NOMO-1 treated with dmso at 0.1 percent for 144 hours (cell line): Measurements from ENCODE around the gene GZF1.

ENCODE experiments used
- DNase-seq: peaks from one replicate; lab custom pipeline; 2025; ENCODE audit not compliant: unreplicated experiment; lab: John Stamatoyannopoulos, UW

Gene GZF1

DNA sequence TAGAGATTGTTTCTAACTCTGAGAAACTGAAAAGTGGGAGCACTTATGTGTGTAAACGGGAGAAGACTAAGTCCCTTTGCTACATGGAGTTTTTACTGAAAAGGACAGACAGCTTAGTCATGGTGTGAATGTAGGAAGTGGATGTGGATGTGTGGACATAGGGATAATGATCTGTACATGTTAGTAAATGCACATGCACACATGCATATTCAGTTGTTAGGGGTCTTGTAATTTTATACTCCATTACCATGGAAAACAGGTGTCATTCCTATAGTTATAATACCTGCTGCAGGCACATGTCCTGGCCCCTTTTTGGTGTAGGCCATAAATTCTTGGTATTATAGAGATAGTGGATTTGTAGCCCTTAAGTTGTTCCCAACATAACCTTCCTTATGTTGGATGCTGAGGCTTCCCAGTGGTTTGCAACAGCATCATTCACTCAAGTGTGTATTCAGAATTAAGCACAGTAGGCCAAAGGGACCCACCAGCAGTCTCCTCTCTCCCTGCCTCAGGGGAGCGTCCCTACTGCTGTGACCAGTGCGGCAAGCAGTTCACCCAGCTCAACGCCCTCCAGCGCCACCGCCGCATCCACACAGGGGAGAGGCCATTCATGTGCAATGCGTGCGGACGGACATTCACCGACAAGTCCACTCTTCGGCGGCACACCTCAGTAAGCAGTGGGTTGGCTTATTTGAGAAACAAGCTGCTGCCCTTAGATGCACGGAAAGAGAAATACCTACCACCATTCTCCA is 7.3 kb downstream of the GZF1 start:
- DNase-seq = no peak

DNA sequence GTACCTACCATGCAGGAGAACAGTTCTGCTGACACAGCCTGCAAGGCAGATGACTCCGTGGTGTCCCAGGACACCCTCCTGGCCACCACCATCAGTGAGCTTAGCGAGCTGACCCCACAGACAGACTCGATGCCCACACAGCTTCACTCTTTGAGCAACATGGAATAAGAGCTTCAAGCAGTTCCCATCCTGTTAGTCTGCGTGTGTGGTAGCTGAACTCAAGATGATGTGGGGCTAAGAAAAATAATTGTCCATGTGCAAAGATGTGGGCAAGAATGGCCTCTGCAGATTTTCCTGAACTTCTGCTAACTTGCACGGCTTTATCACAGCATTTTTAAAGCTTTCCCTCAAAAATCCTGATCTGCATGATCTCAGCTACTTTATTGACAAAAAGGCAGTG is 8.3 kb downstream of the GZF1 start:
- no peak for DNase-seq

DNA sequence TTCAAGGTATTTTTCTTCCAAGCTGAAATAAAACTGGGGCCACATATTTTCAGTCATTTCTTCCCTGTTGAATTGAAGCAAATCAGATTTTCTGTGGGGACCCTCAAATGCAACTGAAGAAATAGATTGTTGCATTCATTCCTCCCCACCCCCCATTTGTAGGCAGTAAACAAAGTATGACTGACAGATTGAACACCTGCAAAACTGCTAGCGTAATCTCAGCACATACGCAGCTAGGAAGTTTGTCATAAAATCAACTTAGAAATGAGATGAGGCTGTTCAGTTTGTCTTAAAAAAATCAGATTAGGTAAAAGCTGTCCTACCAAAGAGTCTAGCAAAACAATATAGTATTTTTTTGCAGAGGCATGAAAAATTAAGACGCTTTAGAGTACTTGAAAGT is 8.9 kb downstream of the GZF1 start:
- no peak for DNase-seq

DNA sequence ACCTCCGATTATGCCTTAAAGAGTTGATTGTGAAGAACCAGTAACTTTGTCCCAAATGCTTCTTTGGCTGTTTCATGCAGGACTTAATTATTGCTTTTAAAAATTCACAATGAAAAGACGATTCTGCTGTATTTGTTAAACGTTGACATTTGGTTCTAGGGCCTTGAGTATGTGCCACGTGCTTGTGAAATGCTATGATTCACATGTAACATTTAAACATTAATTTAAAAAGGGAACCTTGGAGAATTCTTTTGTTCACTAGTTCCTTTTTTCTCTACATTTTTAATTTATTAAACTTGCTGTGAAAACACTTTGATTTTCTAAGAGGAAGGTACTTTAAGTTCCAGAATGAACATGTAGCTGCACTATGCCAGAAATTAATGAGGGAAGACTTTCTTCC is 9.5 kb downstream of the GZF1 start:
- no peak for DNase-seq

DNA sequence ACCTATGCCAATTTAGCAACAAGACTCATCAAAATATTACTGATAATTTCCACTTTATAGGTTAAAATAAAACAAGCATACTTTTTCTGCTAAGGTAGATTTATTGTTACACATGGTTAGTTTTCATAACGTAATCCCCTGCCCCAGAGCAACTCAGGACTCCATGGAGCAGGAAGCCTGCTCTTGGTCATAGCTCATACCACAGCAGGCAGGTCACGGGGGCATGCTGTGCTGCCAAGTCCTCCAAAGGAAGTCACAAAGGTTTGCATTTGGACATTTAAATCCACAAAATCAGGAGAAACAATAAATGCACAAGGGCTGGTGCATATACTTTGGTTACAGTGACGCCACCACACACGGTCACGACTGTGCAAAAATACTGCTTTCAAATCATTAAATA is 12.5 kb downstream of the GZF1 start:
- DNase-seq = no peak

DNA sequence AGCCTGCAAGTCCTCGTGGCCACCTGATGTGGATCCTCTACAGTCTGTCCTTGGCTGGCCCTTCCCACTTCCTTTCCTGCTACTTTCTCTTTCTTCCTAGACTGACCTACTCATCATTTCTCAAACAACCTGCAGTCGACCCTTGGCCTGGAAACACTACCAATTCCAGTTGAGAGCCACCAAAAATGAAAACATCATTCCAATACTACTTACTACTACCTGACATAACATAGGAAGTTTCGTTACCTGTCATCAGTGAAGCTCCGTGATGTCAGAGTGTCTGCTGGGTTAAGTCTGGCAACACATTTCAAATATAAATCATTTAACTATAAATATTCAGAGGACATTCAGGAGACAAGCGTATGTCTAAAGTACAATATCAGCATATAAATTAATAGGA is 13.8 kb downstream of the GZF1 start:
- DNase-seq = no peak

DNA sequence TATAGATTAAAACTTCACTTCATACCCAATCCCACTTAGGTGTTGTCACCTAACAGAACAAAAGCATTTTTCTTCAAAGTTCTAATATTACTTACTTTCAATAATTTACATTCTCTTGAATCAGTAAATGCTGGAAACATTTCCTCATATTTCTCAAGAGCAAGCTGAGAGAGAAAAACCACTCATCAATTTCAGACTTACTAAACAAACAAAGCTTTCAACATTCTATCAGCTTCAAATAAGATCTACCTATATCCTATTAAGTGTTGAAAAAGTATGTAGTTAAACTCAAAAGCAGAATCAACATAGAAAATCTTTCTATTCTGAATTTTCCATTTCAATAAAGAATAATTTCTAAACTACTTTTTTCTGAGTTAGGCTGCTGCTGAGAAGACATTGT is 17.8 kb downstream of the GZF1 start:
- DNase-seq = no peak

DNA sequence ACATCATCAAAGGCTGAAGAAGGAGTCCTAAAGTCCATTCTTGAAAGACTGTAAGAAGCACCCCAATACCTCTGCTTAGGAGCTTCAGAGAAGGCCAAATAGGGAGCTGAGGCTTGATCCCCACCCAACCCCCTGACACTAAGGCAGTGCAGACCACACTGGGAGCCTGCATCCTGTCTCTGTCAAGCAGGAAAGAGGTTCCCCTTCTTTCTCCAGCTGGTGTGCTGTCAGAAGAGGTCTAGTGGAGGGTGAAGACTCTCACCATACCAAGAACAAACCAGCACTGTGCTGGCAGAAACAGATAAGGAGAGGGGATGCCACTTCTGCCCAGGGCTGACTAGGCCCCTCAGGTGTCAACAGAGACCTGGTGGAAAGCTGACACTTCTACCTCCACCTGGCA is 19.9 kb downstream of the GZF1 start:
- no peak for DNase-seq

DNA sequence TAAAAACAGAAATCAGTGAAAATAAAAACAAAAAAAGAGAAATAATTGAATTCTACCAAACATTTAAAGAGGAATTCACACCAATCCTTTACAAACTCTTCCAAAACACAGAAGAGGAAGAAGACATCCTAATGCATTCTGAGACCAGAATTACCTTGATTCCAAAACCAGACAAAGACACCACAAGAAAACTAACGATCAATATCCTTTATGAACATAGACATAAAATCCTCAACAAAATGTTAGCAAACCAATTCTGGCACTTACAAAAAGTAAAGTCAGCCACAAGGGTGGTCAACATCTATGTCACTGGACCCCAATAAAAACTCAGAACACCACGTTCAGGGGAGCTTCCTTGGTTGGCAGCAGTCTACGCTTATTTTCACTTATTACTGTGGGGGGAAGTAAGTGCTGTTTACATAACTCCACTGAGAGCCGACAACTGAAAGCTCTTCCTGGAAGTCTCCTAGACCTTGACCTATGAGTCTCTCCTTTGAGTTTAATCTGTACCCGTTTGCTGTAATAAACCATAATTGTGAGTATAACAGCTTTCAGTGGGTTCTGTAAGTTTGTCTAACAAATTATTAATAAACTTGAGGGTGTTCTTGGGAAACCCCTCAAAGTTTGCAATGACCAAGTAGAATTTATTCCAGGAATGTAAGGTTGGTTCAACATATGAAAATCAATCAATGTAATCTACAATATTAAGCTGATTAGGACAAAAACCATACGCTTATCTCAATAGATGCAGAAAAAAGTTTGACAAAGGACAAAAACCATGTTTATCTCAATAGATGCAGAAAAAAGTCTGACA is 24.5 kb downstream of the GZF1 start:
- DNase-seq = no peak

DNA sequence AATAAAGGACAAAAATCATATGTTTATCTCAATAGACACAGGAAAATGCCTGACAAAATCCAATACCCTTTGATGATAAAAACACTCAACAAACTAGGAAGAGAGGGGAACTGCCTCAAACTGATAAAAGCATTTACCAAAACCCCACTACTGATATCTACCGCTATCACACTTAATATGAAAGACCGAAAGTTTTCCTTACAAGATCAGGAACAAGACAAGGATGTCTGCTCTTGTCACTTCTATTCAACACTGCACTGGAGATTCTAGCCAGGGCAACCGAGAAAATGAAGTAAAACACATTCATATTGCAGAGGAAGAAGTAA is 25.1 kb downstream of the GZF1 start:
- no peak for DNase-seq

DNA sequence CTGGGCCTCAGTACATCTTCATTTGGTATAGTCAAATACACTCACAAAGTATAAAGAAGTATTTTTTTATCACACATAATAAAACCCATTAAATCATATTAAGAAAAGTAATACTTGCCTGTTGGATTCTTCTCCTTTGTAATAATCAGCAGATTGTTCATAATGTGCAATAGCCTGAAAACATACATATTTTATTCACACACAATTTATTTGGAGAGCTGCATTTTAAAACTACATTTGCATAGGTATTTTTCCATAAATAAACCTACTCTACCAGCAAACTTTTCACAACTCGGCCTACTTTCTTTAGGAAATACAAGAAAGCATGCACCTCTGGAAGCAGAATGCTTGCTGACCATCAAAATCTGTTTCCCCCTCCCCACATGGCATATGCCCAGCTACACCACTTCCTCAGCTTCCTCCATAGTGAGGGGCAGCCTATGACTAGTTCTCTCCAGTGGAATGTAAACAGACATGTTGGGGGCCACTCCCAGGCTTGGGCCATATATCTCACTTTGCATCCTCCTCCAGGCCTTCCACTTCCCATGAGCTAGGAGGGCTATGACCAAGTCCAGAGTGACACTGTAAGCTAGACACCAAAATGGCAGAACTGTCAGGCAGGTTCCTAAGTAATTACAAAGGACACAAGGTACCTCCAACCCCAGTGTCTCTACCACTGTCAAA is 28.3 kb downstream of the GZF1 start:
- no peak for DNase-seq

DNA sequence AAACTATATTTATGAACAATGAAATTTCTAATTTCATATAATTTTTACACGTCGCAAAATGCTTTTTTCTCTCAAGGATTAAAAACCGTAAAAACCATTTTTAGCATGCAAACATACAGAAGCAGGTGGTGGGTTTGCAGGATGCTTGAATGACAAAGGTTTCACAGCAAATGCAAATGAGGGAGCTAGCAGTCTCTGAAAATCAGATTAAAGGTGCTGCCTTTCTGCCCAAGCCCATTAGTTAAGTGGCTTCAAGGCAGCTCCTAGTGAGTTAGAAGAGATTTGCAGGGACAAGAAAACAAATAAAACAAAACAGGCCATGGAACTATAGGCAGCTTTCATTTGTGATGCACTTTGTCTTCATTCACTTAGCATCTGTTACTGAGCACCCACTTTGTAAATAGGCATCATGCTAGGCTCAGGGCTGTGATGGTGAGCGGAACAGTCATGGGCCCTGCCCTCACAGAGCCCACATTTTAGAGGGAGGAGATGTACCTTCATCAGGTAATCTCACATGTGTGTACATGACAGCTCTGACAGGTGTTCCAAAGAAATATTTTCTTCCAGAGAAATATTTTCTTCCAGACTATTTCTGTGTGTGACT is 29.8 kb downstream of the GZF1 start:
- DNase-seq = no peak

DNA sequence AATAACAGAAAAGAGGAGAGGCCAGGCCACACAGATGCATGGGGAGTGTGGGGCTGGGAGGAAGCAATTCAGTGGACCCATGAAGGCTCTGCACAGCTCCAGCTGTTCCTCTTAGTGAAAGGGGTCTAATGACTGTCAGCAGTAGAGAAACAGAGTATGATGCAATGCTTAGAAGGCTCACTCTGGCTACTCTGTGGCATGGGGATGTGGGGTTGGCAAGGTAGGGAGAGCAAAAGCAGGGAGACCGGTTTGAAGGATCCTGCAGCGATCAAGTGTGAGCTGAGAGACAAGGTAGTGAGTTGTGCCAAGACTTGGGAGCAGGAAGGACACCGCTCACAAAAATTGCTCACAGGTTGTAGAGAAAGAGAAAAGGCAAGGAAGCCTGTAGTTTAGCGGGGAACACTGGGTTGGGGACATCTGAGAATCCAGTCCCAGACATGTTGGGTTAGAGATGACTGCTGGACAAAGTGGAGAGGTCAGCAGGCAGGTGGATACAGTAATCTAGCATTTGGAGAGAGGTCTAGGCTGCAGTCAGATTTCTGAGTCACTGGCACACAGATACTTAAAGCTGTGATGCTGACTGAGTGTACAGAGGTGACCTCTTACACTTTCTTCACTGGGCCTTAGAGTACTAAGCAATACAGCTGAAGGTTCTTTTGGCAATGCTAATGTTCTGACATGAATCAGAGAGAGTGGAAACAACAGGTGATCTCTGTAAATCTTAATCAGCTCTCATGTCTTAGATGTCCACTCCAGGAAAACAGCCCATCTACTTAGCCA is 32.2 kb downstream of the GZF1 start:
- no peak for DNase-seq

DNA sequence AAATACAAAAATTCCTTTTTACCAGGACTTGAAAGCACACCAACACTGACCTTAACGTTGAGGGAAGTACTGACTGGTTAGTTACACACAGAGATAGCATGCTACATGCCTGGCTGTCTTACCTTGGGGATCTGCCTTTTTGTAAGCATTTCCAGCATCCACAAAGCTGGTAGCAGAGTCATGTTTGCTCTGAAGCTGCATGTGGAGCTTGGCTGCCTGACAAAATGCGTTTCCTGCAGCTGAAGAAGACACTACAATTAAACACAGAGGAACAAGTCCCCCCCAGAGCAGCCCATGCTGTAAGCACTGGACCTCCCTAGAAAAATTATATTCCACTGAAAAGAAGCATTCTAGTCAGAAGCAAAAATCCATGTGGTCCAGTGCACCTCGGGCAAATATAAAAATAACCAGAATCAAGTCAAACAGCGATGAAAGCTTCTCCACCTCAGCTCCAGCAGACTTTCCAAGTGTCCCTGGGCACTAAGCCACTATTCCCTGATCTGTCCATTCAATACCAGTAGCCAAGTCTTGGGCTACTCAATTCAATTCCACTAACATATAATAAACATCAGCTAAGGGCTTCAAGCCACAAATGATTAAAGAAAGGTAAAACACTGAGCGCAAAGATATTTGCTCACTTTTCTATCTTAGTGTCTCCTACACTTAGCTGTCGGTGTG is 35.1 kb downstream of the GZF1 start:
- no peak for DNase-seq

DNA sequence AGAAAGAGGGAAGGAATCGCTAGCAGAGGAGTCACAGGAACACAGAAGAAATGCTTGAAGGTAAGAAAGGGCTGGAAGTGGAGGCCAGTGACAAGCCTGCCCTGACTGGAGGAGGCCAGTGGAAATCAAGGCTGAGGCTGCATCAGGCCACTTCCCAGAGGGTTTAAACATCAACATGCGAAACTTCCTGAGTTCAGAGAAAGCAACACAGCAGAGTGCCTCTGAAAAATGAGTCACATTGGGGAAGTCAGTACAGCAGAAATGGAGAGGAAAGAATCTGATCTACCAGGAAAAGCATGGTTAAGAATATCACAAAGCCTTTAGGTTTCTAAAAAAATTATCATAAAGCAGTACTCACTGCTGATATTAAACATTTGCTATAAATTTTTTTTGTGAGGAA is 36.0 kb downstream of the GZF1 start:
- no peak for DNase-seq

DNA sequence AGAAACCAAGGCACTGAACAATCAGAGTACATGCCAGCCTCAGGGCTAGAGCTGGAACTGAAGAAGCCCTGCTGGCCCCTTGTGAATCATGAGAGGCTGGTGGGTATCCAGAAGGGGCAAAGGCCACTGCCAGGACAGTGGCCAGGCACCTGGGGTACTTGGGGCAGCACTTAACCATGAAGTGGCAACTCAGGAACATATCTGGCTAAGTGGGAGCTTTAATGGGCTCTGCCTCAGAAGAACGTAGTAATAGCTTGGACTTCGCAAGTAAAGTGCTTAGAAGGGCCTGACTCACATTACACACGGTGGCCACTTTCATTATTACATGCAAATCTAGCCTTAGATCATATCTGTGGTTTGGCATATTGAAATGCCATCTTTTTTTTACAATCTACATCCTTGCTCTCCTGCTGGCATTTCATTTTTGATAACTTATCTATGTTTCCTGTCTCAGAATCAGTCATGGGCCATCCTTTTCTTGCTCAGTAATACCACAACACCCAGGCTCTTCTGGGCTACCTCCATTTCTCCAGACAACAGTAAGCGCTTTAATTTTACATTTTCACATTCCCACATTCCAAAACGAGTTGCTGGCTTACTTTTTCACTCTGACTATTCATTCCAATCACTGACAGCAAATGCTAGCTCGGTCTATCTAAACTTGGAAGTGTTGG is 37.7 kb downstream of the GZF1 start:
- DNase-seq = no peak

DNA sequence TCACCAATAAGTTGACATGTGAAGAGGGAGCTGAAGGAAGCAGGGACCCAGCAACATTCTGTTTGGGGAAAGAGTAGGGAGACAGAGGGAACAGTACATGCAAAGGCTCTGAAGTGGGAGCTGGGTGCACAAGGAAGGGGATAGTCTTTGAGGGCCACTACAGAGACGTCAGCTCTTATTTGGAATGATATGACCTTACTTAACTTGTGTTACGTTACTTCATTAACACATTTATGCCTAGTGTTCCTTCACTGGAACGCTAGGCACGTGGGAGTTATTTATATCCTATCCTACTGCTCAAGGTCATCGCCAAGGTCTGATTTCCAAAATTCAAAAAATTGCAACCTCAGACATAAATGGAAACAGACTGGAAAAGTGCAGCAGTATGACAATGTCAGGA is 39.1 kb downstream of the GZF1 start:
- DNase-seq = no peak

DNA sequence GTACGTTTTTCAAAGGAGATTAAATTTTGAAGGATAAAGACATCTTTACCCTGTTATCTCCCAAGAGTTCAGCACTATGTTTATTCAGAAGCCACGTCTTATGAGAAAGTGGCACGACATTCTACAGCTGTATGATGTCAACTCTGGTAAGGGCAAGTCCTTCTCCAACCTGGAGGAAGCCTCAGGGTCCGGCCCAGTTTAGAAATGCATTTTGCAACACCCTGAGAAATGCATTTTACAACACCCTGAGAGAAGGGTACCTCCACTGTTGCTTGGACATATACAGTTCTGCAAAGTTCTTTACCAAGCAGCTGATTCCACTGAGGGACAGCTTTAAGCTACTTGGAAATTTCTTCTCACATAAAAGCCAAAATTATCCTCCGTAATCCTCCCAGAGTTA is 41.8 kb downstream of the GZF1 start:
- DNase-seq = no peak

DNA sequence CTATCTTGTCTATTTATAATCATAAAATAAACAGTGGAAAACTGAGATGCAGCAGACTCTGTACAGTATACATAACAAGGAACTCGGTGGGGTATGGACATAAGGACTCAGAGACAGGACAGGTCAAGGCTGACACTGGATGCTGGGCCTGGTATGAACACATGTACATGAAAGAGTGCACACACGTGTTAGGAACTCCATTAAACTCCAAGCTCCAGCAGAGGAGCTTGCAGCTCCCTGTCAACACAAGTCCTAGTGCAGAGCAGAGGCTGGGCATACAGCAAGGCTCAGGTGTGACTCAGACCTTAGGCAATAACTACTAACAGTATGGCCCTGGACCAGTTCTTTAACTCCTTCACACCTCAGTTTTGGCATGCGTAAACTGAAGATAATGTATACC is 42.2 kb downstream of the GZF1 start:
- DNase-seq = no peak

DNA sequence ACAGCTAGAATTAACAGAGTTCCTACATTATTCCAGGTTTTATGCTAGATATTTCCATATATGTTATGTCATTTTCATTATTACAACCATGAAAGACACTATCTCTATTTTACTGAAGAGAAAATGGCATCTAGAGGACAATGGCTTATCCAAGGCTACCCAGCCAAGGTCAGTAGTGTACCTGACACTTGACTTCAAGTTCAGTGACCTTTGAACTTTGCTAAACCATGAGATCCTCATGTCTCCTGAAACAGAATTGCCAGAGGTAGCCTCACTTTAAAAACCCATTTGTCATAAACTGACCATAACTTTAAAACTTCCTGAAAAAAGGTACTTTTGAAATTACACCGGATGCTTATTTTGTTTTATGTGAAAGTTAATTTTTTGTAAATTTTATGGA is 44.9 kb downstream of the GZF1 start:
- no peak for DNase-seq
